Heart left ventricle (tissue), 13 donors: ENCODE data around the gene TSPAN31.

Experiments used
- POLR2A ChIP-seq, 2 donors: fragments of 450-650 bp; IDR thresholded peaks; one replicate each; pipeline ENCODE4 v1.6.1; 2017; ENCODE audit warnings: antibody characterized with exemption in 2 of 2, mild to moderate bottlenecking in 2 of 2, moderate library complexity in 2 of 2
- TF ChIP-seq, protein P1 (sequence below), 12 donors: fragments of 200-600 bp; sonication (generic) in 4 of 12; IDR thresholded peaks; one replicate each; pipeline versions ENCODE4 v1.5.0 to v1.8.0; 2018 to 2022; ENCODE audit warnings: antibody characterized with exemption in 12 of 12, mild to moderate bottlenecking in 5 of 12
- donor health status: ischemic (EF 13 %, LVEDD 7.1; RV severe dilation, severe dysfunction).
- donor health status: DM: no; HTN: yes; CAD: no.
- donor health status: DM: no; HTN: no; CAD: no.
- donor health status: ischemic (EF 25% LVEDD 6.9; RV normal size, moderate dysfunction).
- donor health status: ischemic (EF 25% LVEDD 5.7; RV mildly dilated, moderate dysfunction).
- donor health status: ischemic (EF 35%, LVEDD 5.7; RV mildly dilated, moderate dysfunction).
- donor health status: nonischemic (EF 11% LVEDD 7.7; RV severe dilation, severe dysfunction).
- donor health status: DM: yes; HTN: yes; CAD: no.
- donor health status: PGD.
- donor health status: ischemic (EF 29% LVEDD 5.4; RV normal size, mild dysfunction).
- donor health status: nonischemic (EF 23%, LVEDD 6.1; RV moderate dilation, normal function).

DNA sequence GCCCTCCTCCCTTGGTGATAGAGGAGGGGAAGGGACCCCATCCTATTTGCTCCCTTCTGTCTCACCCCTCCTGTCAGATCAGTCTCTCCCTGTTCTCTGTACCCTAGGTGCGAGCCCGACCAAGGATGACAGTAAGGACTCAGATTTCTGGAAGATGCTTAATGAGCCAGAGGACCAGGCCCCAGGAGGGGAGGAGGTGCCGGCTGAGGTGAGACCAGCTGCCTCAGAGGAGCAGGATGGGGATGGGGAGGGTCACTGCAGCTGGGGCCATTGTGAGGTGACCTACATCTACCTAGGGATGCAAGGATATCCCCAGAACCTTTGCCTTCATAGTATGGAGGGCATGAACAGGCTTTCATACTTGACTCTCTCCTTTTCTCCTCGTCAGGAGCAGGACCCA is 28.5 kb upstream of the TSPAN31 start:
- TF ChIP-seq, protein P1, sequence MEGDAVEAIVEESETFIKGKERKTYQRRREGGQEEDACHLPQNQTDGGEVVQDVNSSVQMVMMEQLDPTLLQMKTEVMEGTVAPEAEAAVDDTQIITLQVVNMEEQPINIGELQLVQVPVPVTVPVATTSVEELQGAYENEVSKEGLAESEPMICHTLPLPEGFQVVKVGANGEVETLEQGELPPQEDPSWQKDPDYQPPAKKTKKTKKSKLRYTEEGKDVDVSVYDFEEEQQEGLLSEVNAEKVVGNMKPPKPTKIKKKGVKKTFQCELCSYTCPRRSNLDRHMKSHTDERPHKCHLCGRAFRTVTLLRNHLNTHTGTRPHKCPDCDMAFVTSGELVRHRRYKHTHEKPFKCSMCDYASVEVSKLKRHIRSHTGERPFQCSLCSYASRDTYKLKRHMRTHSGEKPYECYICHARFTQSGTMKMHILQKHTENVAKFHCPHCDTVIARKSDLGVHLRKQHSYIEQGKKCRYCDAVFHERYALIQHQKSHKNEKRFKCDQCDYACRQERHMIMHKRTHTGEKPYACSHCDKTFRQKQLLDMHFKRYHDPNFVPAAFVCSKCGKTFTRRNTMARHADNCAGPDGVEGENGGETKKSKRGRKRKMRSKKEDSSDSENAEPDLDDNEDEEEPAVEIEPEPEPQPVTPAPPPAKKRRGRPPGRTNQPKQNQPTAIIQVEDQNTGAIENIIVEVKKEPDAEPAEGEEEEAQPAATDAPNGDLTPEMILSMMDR (IDR thresholded peaks at IDR 0.05) = no peak
- no peak for TF ChIP-seq POLR2A (IDR thresholded peaks at IDR 0.05)
